K562 (cell line): ENCODE data around the gene EOLA1. TPM values are rescaled to one million over a fixed set of nuclear protein-coding genes. Genes with fewer than 3 reads are reported as not detected.

Experiments
- CBX8 ChIP-seq: fragments of 200-600 bp; sonication (generic); IDR thresholded peaks from 2 replicates; pipeline ENCODE4 v1.6.1; 2012; ENCODE audit warnings: borderline replicate concordance, mixed run types, low read depth, mild to moderate bottlenecking, moderate library complexity, mixed read lengths, low read length, control low read depth, inconsistent platforms; ENCODE audit not compliant: poor library complexity, severe bottlenecking; ENCODE audit errors: extremely low read depth
- GATA2 ChIP-seq: sonication (generic); formaldehyde crosslinking; IDR thresholded peaks from 2 replicates; pipeline ENCODE4 v1.4.0; 2020; ENCODE audit warnings: mild to moderate bottlenecking, missing genetic modification reagents
- HMGN3 ChIP-seq: IDR thresholded peaks from 2 replicates; pipeline ENCODE4 v1.6.1; 2011; ENCODE audit warnings: borderline replicate concordance, low read depth, mild to moderate bottlenecking, mixed read lengths, low read length; ENCODE audit not compliant: insufficient read length; ENCODE audit errors: extremely low read depth
- KHSRP ChIP-seq: fragments of 450-650 bp; IDR thresholded peaks from 2 replicates; pipeline ENCODE4 v1.6.1; 2017
- LCOR ChIP-seq: sonication (generic); formaldehyde crosslinking; IDR thresholded peaks from 2 replicates; pipeline ENCODE4 v1.8.0; 2022; ENCODE audit warnings: mild to moderate bottlenecking, missing genetic modification reagents
- MAFK ChIP-seq: IDR thresholded peaks from 2 replicates; pipeline ENCODE4 v1.6.1; 2011; ENCODE audit warnings: low read length, improper control_type of control experiment
- PHF20 ChIP-seq: fragments of 450-650 bp; IDR thresholded peaks from 2 replicates; pipeline ENCODE4 v1.6.1; 2018; ENCODE audit not compliant: partially characterized antibody
- ZFX ChIP-seq: sonication (generic); formaldehyde crosslinking; IDR thresholded peaks from 2 replicates; pipeline ENCODE4 v1.8.0; 2022; ENCODE audit warnings: mild to moderate bottlenecking, missing genetic modification reagents, moderate library complexity
- ZNF274 ChIP-seq: IDR thresholded peaks from 2 replicates; pipeline ENCODE4 v1.6.1; 2011; ENCODE audit warnings: low read depth, mild to moderate bottlenecking, low read length, moderate library complexity, borderline replicate concordance
- polyA plus RNA-seq, 8 experiments: library from polyadenylated mRNA; depleted of rRNA in 4 of 8; stranded (reverse) in 5 of 8; unstranded in 3 of 8; fragments of >200 nt; fragmentation: Nextera tagmentation in 2 of 8; fragmentation: Illumina TruSeq in 1 of 8; extraction: Ambion mirVana in 2 of 8; extraction: Trizol in 1 of 8; gene quantifications; 2 replicates each; pipeline versions ENCODE4 v1.2.1 to v1.2.3, GENCODE V29; 2011 to 2014; ENCODE audit warnings: inconsistent platforms in 1 of 8, missing spikeins in 1 of 8
- total RNA-seq, 7 experiments: library from RNA; depleted of rRNA in 6 of 7; stranded (reverse); fragments of >200 nt in 6 of 7; fragmentation: Illumina TruSeq in 2 of 7; extraction: Trizol in 2 of 7; gene quantifications; 2 replicates each; pipeline versions ENCODE4 v1.2.1 to v1.2.3, GENCODE V29; 2011 to 2021; ENCODE audit warnings: low replicate concordance in 1 of 7
- TF ChIP-seq, protein P1 (sequence below): sonication (generic); formaldehyde crosslinking; IDR thresholded peaks from 2 replicates; pipeline ENCODE4 v1.8.1; 2023; ENCODE audit warnings: mild to moderate bottlenecking, missing genetic modification reagents, moderate library complexity
- TF ChIP-seq, protein P2 (sequence below): fragments of 250-450 bp; sonication (Bioruptor Pico); IDR thresholded peaks from 2 replicates; pipeline ENCODE4 v1.5.0; 2022; ENCODE audit warnings: mild to moderate bottlenecking
- TF ChIP-seq, protein P3 (sequence below): sonication (generic); formaldehyde crosslinking; IDR thresholded peaks from 2 replicates; pipeline ENCODE4 v1.8.0; 2023; ENCODE audit warnings: missing genetic modification reagents, mild to moderate bottlenecking, borderline replicate concordance
- TF ChIP-seq, protein P4 (sequence below), 3 experiments: fragments of 200-800 bp in 1 of 3; fragments of 250-450 bp in 1 of 3; fragments of 450-650 bp in 1 of 3; sonication (Bioruptor Pico) in 1 of 3; sonication (Bioruptor generic) in 1 of 3; formaldehyde crosslinking in 1 of 3; IDR thresholded peaks; 2 replicates each; pipeline versions ENCODE4 v1.6.1 to v1.8.0; 2016 to 2022; ENCODE audit warnings: mild to moderate bottlenecking in 2 of 3, missing genetic modification characterization in 2 of 3, missing compliant biosample characterization in 1 of 3, moderate library complexity in 1 of 3

The EOLA1 gene
- total and polyA plus RNA-seq, 9 of the 15 experiments (the other 6 are each of a cell fraction or from before 2014, with no cell fraction given) = 6.3 to 32.9 (median 18.2) TPM

DNA sequence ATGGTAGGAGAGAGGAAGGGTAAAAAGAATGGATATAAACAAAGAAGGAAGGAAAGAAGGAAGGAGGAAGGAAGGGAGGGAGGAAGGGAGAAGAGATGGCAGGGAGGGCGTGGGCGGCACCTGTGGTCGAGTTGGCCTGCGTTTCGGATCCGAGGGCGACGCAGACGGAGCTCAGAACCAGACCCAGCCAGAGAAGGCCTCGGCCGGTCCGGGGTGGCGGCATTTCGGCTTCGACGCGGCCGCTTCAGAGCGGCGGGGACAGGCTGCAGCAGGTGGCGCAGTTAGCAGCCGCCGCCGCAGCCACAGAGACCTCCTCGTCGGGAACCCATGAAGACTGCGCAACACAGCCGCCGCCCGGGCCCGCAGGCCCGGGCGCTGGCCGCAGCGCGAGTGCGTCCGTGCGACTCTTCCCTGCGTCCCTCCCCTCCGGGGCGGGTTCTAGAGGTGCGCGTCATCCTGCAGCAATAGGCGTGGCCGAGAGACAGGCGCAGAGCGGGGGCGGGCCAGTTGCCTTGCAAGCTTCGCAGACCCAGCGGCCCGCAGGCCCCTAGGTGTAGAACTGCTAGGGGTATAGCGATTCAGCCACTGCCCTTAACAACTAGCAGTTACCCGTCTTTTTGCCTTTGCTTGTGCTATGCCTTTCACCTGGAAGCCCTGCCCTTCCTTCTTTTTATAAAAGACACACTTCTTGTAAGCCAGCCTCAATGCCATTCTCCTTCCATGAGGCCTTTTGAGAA lies 35.7 kb upstream of the EOLA1 start, which contains the start of gene IDS (continued):
- TF ChIP-seq CBX8 = no peak
- TF ChIP-seq MAFK = no peak
- TF ChIP-seq PHF20 = peak; percentile 29
- TF ChIP-seq GATA2 (CRISPR knock-in tag) = no peak
- TF ChIP-seq, protein P1, sequence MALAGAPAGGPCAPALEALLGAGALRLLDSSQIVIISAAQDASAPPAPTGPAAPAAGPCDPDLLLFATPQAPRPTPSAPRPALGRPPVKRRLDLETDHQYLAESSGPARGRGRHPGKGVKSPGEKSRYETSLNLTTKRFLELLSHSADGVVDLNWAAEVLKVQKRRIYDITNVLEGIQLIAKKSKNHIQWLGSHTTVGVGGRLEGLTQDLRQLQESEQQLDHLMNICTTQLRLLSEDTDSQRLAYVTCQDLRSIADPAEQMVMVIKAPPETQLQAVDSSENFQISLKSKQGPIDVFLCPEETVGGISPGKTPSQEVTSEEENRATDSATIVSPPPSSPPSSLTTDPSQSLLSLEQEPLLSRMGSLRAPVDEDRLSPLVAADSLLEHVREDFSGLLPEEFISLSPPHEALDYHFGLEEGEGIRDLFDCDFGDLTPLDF (CRISPR knock-in tag) = no peak
- TF ChIP-seq, protein P2, sequence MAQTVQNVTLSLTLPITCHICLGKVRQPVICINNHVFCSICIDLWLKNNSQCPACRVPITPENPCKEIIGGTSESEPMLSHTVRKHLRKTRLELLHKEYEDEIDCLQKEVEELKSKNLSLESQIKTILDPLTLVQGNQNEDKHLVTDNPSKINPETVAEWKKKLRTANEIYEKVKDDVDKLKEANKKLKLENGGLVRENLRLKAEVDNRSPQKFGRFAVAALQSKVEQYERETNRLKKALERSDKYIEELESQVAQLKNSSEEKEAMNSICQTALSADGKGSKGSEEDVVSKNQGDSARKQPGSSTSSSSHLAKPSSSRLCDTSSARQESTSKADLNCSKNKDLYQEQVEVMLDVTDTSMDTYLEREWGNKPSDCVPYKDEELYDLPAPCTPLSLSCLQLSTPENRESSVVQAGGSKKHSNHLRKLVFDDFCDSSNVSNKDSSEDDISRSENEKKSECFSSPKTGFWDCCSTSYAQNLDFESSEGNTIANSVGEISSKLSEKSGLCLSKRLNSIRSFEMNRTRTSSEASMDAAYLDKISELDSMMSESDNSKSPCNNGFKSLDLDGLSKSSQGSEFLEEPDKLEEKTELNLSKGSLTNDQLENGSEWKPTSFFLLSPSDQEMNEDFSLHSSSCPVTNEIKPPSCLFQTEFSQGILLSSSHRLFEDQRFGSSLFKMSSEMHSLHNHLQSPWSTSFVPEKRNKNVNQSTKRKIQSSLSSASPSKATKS (CRISPR knock-in tag) = no peak
- TF ChIP-seq, protein P3, sequence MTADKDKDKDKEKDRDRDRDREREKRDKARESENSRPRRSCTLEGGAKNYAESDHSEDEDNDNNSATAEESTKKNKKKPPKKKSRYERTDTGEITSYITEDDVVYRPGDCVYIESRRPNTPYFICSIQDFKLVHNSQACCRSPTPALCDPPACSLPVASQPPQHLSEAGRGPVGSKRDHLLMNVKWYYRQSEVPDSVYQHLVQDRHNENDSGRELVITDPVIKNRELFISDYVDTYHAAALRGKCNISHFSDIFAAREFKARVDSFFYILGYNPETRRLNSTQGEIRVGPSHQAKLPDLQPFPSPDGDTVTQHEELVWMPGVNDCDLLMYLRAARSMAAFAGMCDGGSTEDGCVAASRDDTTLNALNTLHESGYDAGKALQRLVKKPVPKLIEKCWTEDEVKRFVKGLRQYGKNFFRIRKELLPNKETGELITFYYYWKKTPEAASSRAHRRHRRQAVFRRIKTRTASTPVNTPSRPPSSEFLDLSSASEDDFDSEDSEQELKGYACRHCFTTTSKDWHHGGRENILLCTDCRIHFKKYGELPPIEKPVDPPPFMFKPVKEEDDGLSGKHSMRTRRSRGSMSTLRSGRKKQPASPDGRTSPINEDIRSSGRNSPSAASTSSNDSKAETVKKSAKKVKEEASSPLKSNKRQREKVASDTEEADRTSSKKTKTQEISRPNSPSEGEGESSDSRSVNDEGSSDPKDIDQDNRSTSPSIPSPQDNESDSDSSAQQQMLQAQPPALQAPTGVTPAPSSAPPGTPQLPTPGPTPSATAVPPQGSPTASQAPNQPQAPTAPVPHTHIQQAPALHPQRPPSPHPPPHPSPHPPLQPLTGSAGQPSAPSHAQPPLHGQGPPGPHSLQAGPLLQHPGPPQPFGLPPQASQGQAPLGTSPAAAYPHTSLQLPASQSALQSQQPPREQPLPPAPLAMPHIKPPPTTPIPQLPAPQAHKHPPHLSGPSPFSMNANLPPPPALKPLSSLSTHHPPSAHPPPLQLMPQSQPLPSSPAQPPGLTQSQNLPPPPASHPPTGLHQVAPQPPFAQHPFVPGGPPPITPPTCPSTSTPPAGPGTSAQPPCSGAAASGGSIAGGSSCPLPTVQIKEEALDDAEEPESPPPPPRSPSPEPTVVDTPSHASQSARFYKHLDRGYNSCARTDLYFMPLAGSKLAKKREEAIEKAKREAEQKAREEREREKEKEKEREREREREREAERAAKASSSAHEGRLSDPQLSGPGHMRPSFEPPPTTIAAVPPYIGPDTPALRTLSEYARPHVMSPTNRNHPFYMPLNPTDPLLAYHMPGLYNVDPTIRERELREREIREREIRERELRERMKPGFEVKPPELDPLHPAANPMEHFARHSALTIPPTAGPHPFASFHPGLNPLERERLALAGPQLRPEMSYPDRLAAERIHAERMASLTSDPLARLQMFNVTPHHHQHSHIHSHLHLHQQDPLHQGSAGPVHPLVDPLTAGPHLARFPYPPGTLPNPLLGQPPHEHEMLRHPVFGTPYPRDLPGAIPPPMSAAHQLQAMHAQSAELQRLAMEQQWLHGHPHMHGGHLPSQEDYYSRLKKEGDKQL = no peak
- no peak for TF ChIP-seq LCOR (CRISPR knock-in tag)
- peak; percentile 93 for TF ChIP-seq ZFX (CRISPR knock-in tag)
- TF ChIP-seq HMGN3 = peak; percentile 95
- TF ChIP-seq KHSRP = no peak
- TF ChIP-seq, protein P4, sequence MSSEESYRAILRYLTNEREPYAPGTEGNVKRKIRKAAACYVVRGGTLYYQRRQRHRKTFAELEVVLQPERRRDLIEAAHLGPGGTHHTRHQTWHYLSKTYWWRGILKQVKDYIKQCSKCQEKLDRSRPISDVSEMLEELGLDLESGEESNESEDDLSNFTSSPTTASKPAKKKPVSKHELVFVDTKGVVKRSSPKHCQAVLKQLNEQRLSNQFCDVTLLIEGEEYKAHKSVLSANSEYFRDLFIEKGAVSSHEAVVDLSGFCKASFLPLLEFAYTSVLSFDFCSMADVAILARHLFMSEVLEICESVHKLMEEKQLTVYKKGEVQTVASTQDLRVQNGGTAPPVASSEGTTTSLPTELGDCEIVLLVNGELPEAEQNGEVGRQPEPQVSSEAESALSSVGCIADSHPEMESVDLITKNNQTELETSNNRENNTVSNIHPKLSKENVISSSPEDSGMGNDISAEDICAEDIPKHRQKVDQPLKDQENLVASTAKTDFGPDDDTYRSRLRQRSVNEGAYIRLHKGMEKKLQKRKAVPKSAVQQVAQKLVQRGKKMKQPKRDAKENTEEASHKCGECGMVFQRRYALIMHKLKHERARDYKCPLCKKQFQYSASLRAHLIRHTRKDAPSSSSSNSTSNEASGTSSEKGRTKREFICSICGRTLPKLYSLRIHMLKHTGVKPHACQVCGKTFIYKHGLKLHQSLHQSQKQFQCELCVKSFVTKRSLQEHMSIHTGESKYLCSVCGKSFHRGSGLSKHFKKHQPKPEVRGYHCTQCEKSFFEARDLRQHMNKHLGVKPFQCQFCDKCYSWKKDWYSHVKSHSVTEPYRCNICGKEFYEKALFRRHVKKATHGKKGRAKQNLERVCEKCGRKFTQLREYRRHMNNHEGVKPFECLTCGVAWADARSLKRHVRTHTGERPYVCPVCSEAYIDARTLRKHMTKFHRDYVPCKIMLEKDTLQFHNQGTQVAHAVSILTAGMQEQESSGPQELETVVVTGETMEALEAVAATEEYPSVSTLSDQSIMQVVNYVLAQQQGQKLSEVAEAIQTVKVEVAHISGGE (CRISPR knock-in tag; IDR thresholded peaks at IDR 0.05) = peak in 1 of 3 experiments; percentile 91; a peak in 2 of 6 replicates
- TF ChIP-seq ZNF274 = no peak
